Renal pelvis (tissue), 4 donors: Measurements from ENCODE around the gene CBLB. TPM values are rescaled to one million over a fixed set of nuclear protein-coding genes. Genes with fewer than 3 reads are reported as not detected.
"Not testable (repeated sequence)": the region's sequence is repeated elsewhere in the genome, so short reads cannot be mapped to it uniquely, and the experiment has no call there.

Experiments
- DNase-seq: peaks from one replicate; pipeline ENCODE4 v3.0.0-alpha.2; 2013
- polyA plus RNA-seq, 3 donors: library from polyadenylated mRNA; unstranded; fragments of 120-200 nt; gene quantifications; one replicate each; pipeline ENCODE4 v1.2.1, GENCODE V29; 2013; ENCODE audit not compliant: insufficient read length in 3 of 3

The CBLB gene
- polyA plus RNA-seq, 3 donors: 41.9 to 66.0 (median 54.6) TPM

DNA sequence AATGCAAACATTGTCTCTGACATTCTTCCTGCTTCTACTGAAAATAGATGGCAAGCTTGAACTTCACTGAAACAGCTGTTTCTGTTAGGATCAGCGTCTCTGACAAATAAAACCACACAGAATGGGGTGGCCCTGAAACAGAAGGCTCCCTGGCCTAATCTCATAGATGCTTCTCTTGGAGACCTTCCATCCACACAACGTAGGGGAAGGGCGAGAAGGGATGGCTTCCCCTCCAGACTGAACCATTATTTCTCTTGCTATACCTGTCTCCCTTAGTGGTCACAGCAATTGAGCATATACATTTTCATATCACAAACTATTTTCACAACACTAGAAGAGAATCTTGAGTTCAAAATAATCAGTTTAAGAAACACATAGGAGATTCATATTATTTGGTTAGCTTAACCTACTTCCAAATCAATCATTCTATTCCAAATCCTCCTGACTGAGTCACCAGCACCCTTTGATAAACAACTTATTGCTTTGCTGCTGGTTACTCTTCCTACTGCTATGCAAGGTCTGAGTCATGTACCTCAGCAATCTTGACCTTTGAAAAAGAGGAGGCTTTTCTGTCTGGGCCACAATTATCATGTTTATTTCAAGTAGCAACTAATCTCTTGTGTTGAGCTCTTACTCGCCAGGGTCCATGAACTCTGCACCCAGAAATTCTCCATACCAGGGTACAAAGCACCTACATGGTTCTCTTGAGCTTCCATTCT lies 45.5 kb downstream of the CBLB start:
- DNase-seq: no peak

- no peak for DNase-seq
These were observed 46.4 kb downstream of the CBLB start for GRCh38 chr3:105822171-105823123.

GRCh38 chr3:105821433-105821832 lies 47.4 kb downstream of the CBLB start:
- DNase-seq: no peak

GRCh38 chr3:105816833-105817232 lies 52.0 kb downstream of the CBLB start:
- DNase-seq: no peak

- not testable (repeated sequence) for DNase-seq
These were observed 53.5 kb downstream of the CBLB start for GRCh38 chr3:105815331-105815730.

GRCh38 chr3:105813710-105814109 lies 55.1 kb downstream of the CBLB start:
- no peak for DNase-seq

DNA sequence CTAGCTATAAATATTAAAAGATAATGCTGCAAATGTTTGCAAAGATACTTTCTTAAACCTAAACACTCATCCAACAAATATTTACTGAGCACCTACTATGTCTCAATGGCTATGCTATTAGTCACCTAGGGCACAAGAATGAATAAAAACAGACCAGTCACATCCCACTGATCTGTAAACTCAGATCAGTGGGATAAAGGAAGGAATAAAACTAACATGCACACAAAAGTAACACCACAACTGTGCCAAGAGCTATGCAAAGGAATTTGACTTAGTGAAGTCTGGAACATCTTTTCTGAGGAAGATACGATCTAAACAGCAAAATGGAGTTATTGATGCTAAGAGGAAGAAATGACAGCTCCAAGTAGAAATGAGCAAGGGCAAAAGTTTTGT lies 56.6 kb downstream of the CBLB start:
- DNase-seq: no peak

- no peak for DNase-seq
These were observed 57.2 kb downstream of the CBLB start for GRCh38 chr3:105811518-105812193.

DNA sequence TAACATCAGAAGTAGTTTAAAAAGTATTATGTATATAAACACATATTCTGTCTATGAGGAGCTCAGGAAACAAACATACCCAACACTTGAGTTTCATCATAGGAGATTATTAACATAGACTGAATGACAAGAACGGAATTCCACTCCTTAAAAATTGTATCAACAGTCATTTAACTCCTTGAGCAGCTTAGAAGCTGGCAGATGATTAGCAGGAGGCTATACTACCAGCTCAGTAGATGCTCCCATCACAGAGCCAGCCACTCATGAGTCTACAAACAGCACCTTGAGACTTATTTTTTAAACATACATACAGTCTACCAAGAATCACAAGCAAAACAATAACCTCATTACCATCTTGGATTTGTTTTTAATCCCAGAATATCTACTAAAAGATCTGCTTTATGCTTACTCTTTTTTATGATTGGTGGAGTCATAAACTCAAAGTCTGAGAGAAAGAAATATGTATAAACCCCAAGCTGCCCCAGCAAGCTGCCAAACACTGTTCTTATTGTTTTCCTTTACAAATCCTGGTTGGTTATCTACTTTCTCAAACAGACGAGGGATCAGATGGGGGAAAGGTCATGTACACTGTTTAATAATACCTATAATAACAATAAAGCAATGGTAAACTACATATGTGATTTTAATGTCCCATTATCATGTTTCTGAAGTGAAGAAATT lies 59.5 kb downstream of the CBLB start:
- no peak for DNase-seq

DNA sequence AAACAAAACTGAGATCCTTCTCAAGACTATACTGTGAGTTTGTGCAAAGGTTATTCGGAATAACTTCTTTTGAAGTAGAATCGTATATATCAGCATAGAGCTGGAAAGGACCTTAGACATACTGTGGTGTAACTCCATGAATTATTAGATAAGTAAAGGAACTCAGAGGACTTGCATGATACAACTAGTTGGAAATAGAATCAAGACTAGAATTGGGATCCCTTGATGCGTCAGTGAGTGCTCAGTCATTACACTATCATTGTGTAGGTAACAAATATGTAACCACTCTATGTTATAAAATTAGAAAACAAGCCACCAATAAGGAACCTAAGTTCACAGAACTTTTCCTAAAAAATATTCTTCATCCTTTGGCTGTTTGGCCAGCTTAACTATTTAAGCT lies 61.1 kb downstream of the CBLB start:
- DNase-seq: no peak

DNA sequence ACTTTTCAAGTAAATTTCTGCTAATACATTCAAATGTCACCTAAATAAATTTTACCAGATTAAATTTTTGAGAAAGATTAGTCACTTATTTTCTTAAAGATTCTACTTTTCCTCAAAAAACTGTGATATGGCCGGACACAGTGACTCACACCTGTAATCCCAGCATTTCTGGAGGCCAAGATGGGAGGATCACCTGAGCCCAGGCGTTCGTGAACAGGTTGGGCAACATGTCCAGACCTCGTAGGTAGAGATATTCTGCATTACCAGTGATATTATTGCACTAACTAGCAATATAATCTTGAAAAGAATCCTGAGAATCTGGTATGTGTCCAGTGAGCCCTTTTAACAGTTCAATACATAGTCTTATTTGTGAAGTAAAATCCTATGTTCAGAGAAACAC lies 61.7 kb downstream of the CBLB start:
- DNase-seq: no peak

DNA sequence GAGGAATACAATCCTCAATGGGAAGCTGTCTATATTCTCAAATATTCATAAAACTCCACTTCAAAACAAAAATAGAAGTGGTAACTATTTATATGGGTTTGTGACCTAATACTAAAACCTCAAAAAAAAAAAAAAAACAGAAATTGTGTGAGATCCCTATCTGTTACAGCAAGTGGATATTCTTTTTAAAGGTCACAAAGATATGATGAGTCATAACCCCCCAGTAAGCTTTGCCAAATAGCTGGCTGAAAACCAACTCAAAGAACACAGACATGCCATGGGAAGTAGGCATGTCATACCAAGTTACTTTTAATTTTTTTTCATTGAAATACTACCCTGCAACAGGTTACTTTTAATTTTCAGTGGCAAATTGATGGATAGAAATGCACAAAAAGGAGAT lies 62.5 kb downstream of the CBLB start:
- no peak for DNase-seq

GRCh38 chr3:105805404-105805803 lies 63.4 kb downstream of the CBLB start:
- no peak for DNase-seq

DNA sequence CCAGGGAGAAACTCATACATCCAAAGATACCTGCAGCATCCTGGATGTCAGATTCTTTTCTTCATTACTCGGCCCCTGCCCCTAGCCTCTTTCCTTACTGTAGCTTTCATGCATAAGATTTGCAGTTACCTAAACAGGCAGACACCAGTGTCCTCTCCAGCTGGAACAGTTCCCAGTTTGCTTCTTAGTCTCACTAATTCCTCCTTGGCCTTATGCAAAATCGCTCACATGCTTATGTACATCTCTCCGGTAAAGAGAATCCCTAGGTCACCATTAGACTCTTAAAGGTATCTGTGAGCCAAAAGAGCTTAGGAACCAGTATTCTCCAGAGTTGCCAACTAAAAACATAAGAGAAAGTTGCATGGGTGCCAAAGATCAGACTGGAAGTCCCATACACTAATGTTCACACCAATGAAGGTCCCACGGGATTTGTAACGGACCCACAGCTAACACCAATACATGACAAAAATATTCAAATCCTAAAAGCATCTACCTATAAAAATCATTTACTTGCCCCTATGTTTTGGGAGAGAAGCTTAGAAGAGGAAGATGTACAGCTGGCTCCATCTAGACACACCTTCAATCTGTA lies 66.6 kb downstream of the CBLB start:
- DNase-seq: no peak

DNA sequence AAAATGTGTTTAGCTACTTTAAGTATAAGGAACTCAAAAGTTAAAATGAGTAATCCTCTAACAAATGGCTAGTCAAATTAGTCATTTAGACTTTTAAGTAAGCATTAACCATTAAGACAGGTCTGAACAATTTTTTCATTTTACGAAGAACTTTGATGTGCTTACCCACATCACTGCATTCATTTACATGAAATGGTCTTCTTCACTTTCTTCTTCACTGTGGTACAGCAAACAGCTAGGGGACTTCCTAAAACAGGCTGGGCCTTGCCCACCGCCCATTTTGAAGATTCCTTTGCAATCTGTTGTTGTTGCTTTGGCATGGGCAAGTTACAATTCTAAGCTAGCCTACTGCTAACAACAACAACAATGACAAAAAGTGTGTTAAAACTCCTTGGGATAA lies 67.4 kb downstream of the CBLB start:
- DNase-seq: no peak

GRCh38 chr3:105800320-105800719 lies 68.5 kb downstream of the CBLB start:
- no peak for DNase-seq

GRCh38 chr3:105799286-105799685 lies 69.5 kb downstream of the CBLB start:
- DNase-seq: no peak

DNA sequence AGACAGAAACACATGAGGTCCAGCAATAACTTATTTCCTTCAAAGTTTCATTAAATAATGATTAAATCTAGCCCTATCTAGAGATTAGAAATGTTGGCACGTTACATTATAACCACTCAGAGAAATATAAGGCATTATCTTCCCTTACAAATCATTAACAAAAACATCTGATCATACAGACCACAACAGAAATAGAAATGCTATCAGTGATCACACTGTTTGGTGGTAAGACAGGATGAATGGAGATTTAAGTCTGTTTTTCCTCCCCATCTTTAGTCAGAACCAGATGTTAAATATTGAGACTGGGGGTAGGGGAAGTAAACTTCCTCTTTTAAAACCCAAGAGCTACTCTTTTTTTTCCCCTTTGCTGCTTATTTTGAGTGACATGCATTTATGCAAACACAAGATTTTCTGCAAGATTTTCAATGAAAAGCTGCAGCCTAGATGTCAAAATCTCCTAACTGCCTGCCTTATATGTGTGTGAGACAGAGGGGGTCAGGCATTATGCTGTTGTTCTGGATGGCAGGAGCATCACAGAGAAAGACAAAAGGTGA lies 70.4 kb downstream of the CBLB start:
- DNase-seq: no peak

DNA sequence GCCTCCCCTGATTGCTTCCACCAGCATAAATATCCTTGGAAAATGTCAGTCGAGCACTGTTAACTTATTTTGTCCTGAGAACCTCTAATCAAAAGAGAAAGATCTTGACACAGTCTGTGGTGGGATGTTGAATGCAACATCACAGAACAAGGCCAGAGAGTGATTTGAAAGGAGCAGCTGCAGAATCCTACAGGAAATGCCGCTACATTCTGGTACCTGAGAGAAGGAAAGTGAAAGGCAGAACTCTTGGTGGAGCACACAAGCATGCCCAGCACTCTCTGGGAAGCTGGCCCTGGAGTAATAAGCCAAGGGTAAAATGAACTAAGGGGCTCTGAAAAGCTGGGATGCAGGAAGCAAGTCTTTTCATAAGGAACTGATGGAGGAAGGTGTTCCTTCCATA lies 75.8 kb downstream of the CBLB start:
- DNase-seq: no peak

- DNase-seq: no peak
These were observed 76.7 kb downstream of the CBLB start for GRCh38 chr3:105791919-105792786.
